Gastrocnemius medialis (tissue), 4 donors: Measurements from ENCODE around the gene BORCS6. TPM values are rescaled to one million over a fixed set of nuclear protein-coding genes. Genes with fewer than 3 reads are reported as not detected.

ENCODE experiments used
- ATAC-seq, 2 donors: fragments of 150-250 bp; one replicate each; pipeline ENCODE4 v1.9.1; 2016
- DNase-seq, 2 donors: peaks; one replicate each; pipeline ENCODE4 v3.0.0-alpha.2; 2019
- H3K27ac ChIP-seq, 4 donors: fragments of 200-600 bp; sonication (generic); 1 replicate in 1 of 4; 2 replicates in 3 of 4; pipeline ENCODE4 v1.5.1; 2016 to 2018; ENCODE audit warnings: mild to moderate bottlenecking in 2 of 4, moderate library complexity in 1 of 4
- H3K27me3 ChIP-seq, 3 donors: fragments of 200-600 bp; sonication (generic) in 2 of 3; 1 replicate in 1 of 3; 2 replicates in 2 of 3; pipeline versions ENCODE4 v1.5.1 to v1.6.0; 2016 to 2019; ENCODE audit warnings: mild to moderate bottlenecking in 1 of 3, moderate library complexity in 1 of 3
- H3K36me3 ChIP-seq, 2 donors: fragments of 200-600 bp; sonication (generic) in 1 of 2; one replicate each; pipeline ENCODE4 v1.5.1; 2017 to 2018
- H3K4me1 ChIP-seq, 2 donors: fragments of 200-600 bp; sonication (generic) in 1 of 2; one replicate each; pipeline ENCODE4 v1.5.1; 2016 to 2017; ENCODE audit warnings: mild to moderate bottlenecking in 2 of 2
- H3K4me3 ChIP-seq, 4 donors: fragments of 200-600 bp; sonication (generic) in 3 of 4; 1 replicate in 1 of 4; 2 replicates in 3 of 4; pipeline ENCODE4 v1.5.1; 2016 to 2019; ENCODE audit warnings: mild to moderate bottlenecking in 2 of 4
- H3K9me3 ChIP-seq, 3 donors: fragments of 200-600 bp; sonication (generic) in 2 of 3; 1 replicate in 1 of 3; 2 replicates in 2 of 3; pipeline ENCODE4 v1.5.1; 2016 to 2019
- POLR2A ChIP-seq, 2 donors: fragments of 450-650 bp; IDR thresholded peaks; one replicate each; pipeline ENCODE4 v1.6.1; 2017; ENCODE audit warnings: antibody characterized with exemption in 2 of 2, mild to moderate bottlenecking in 2 of 2, moderate library complexity in 2 of 2
- in situ Hi-C, 4 donors: fragments of 200-750 bp; cut with MboI; loops; one replicate each; pipeline versions ENCODE4 v1.15.0 to v1.8.0; 2017; ENCODE audit warnings: low sequenced_read_pairs in 4 of 4
- intact Hi-C: fragments of 100-400 bp; cut with DNase I; formaldehyde crosslinking; loops from one replicate; pipeline ENCODE4 v1.15.1; 2023; ENCODE audit warnings: low total_unique reads
- total RNA-seq, 4 donors: library from RNA; depleted of rRNA; stranded (reverse); fragments of >200 nt; gene quantifications; one replicate each; pipeline versions ENCODE4 v1.1.0 to v1.2.3, GENCODE V29; 2016
- TF ChIP-seq, protein P1 (sequence below), 5 experiments: fragments of 450-650 bp in 3 of 5; fragments of 200-600 bp in 2 of 5; sonication (generic) in 2 of 5; IDR thresholded peaks in 4 of 5; conservative IDR thresholded peaks in 1 of 5; 1 replicate in 4 of 5; 2 replicates in 1 of 5; pipeline ENCODE4 v1.5.1; 2016 to 2019; ENCODE audit warnings: antibody characterized with exemption in 5 of 5, mild to moderate bottlenecking in 3 of 5, moderate library complexity in 3 of 5

Gene BORCS6
- total RNA-seq, 4 donors from 2014 or later, result 16.2 to 34.5 (median 26.2) TPM

GRCh38 chr17:8144401-8145231, 45.4 kb downstream of the BORCS6 start:
- Histone ChIP-seq H3K36me3 (peaks cover 25 to 100% of the 10 kb centered on the region in 2 donors), H3K4me1 (peaks cover 47 to 70% of the 10 kb centered on the region in 2 donors), H3K27me3 (no peaks in the 10 kb centered on the region), H3K27ac (peak overlapping the region; percentile 98 to 100 (median 100)), H3K4me3 (no peak overlapping the region), H3K9me3 (no peaks in the 10 kb centered on the region)
- DNase-seq (no peak), ATAC-seq (no peak)
- TF ChIP-seq, protein P1, sequence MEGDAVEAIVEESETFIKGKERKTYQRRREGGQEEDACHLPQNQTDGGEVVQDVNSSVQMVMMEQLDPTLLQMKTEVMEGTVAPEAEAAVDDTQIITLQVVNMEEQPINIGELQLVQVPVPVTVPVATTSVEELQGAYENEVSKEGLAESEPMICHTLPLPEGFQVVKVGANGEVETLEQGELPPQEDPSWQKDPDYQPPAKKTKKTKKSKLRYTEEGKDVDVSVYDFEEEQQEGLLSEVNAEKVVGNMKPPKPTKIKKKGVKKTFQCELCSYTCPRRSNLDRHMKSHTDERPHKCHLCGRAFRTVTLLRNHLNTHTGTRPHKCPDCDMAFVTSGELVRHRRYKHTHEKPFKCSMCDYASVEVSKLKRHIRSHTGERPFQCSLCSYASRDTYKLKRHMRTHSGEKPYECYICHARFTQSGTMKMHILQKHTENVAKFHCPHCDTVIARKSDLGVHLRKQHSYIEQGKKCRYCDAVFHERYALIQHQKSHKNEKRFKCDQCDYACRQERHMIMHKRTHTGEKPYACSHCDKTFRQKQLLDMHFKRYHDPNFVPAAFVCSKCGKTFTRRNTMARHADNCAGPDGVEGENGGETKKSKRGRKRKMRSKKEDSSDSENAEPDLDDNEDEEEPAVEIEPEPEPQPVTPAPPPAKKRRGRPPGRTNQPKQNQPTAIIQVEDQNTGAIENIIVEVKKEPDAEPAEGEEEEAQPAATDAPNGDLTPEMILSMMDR (IDR thresholded peaks at IDR 0.05 in 4 of 5, conservative IDR thresholded peaks at IDR 0.05 in 1 of 5), result no peak
- TF ChIP-seq POLR2A (IDR thresholded peaks at IDR 0.05), result no peak
- intact Hi-C loops (no loop called here), in situ Hi-C loops (no loop called here)

DNA sequence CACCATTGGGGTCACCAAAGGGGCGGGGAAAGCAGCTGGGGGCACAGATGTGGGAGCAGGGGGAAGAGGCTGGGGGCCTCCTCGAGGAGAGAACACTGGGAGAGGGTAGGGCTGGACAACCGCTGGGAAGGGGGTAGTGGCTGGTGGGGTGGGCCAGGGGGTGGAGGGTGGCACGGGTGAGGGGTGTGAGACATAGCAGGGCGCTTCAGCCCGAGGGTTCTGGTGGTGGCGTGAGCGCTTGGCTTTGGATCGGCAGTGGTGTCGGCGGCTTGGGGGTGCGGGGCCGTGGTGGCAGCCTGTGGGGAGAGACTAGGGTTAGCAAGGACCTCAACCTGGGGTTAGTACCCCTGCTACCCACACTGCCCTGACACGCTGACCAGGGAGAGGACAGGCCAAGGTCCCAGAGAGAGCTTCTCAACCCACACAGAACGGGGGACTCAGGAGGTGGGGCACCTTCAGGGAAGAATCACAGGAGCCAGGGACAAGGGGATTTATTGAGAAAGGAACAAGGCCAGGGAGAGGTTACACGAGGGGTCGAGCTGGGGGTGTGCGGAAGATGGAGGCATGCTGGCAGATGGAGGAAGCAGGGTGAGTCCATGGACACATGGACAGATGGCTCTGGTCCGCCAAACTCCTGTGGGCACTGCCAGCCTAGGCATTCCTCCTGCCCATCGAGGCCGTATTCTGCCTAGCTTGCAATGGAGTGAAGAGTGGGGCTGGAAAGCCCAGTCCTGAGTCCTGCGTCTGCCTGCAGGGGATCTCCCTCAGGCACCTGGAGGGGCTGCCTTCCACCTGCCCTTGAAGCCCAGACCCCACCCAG, 46.2 kb downstream of the BORCS6 start:
- peak in 1 of 2 donors; percentile 15 for TF ChIP-seq POLR2A (IDR thresholded peaks at IDR 0.05)
- TF ChIP-seq, protein P1 (IDR thresholded peaks at IDR 0.05 in 4 of 5, conservative IDR thresholded peaks at IDR 0.05 in 1 of 5), result no peak
- peaks cover 50 to 69% of the 10 kb centered on the region in 2 donors for H3K4me1 ChIP-seq
- ATAC-seq (no peak), DNase-seq (no peak)
- H3K27ac ChIP-seq, result peak overlapping the region; percentile 98 to 100 (median 100)
- H3K4me3 ChIP-seq, result no peak overlapping the region
- in situ Hi-C loops (no loop called here), intact Hi-C loops (no loop called here)
- no peaks in the 10 kb centered on the region for H3K27me3 ChIP-seq
- H3K9me3 ChIP-seq, result no peaks in the 10 kb centered on the region
- peaks cover 25 to 94% of the 10 kb centered on the region in 2 donors for H3K36me3 ChIP-seq

GRCh38 chr17:8142887-8143580, 46.9 kb downstream of the BORCS6 start:
- Histone ChIP-seq H3K27ac (peak overlapping the region; percentile 98 to 100 (median 100)), H3K9me3 (no peaks in the 10 kb centered on the region), H3K36me3 (peaks cover 24 to 86% of the 10 kb centered on the region in 2 donors), H3K4me3 (no peak overlapping the region), H3K27me3 (no peaks in the 10 kb centered on the region), H3K4me1 (peaks cover 45 to 66% of the 10 kb centered on the region in 2 donors)
- ATAC-seq, result no peak
- intact Hi-C loops (no loop called here), in situ Hi-C loops (no loop called here)
- no peak for DNase-seq
- TF ChIP-seq POLR2A (IDR thresholded peaks at IDR 0.05), result no peak
- TF ChIP-seq, protein P1 (IDR thresholded peaks at IDR 0.05 in 4 of 5, conservative IDR thresholded peaks at IDR 0.05 in 1 of 5), result no peak

DNA sequence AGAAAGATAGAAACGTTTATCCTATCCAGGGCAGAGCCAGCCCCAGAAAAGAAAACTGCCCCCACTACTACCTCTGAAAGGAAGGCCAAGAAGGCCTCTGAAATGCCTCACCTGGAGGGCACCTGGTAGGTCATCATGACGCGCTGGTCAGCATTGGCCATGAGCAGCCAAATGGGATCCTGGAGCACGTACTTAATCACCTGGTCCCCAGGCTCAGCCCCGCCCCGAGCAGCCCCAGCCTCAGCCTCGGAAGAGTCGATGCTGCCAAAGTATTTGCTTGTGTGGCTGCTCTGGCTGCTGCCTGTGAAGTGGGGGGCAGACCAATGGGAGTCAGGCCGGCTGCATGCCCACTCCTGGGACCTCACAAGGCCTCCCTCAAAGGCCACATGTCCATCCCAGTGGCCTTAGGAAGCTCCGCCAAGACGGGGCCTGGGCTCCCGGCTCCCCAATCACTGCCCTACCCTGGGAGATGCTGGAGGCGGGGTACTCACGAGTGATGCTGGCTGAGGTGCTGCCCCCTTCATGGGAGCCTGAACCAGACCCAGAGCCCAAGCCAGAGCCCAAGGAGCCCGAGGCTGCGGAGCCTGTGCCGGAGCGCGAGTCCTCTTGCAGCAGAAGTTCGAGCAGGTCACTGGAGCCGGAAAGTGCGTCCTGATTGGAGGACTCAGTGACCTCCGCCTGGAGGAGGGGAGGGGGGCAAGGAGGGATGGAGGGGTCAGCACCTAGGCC, 47.7 kb downstream of the BORCS6 start:
- Histone ChIP-seq H3K27ac (peak overlapping the region; percentile 98 to 100 (median 100)), H3K27me3 (no peaks in the 10 kb centered on the region), H3K4me1 (peaks cover 40 to 66% of the 10 kb centered on the region in 2 donors), H3K9me3 (no peaks in the 10 kb centered on the region), H3K36me3 (peaks cover 20 to 79% of the 10 kb centered on the region in 2 donors), H3K4me3 (no peak overlapping the region)
- in situ Hi-C loops (no loop called here), intact Hi-C loops (no loop called here)
- DNase-seq, result no peak
- TF ChIP-seq, protein P1 (IDR thresholded peaks at IDR 0.05 in 4 of 5, conservative IDR thresholded peaks at IDR 0.05 in 1 of 5), result no peak
- peak in 1 of 2 donors; percentile 11 for TF ChIP-seq POLR2A (IDR thresholded peaks at IDR 0.05)
- no peak for ATAC-seq
